ENCODE data around the gene ABTB2.

DNA sequence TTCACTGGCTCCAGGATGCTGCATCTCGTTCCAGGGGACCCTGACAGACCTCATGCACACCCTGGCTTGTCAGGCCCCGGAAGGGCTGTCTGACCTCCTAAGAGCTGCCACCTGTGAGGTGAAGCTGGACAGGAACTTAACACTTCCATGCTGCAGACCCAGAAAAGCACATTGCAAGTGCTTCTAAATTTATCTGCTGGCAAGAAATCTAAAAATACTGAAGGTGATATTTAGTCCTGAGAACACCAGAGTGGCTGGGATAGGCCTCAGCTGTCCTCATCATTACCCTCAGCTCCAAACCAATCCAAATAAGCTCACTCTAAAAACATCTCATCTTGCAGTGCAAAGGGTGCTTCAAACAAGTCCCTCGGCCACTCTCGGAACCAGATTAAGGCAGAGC lies 46.7 kb downstream of the ABTB2 start:
- TF ChIP-seq CTCF (IDR thresholded peaks at IDR 0.05; ENCODE audit: insufficient read depth, low read length), result no peak
- no peak for TF ChIP-seq POLR2AphosphoS5 (IDR thresholded peaks at IDR 0.05; ENCODE audit: low read depth)
- TF ChIP-seq, protein P1, sequence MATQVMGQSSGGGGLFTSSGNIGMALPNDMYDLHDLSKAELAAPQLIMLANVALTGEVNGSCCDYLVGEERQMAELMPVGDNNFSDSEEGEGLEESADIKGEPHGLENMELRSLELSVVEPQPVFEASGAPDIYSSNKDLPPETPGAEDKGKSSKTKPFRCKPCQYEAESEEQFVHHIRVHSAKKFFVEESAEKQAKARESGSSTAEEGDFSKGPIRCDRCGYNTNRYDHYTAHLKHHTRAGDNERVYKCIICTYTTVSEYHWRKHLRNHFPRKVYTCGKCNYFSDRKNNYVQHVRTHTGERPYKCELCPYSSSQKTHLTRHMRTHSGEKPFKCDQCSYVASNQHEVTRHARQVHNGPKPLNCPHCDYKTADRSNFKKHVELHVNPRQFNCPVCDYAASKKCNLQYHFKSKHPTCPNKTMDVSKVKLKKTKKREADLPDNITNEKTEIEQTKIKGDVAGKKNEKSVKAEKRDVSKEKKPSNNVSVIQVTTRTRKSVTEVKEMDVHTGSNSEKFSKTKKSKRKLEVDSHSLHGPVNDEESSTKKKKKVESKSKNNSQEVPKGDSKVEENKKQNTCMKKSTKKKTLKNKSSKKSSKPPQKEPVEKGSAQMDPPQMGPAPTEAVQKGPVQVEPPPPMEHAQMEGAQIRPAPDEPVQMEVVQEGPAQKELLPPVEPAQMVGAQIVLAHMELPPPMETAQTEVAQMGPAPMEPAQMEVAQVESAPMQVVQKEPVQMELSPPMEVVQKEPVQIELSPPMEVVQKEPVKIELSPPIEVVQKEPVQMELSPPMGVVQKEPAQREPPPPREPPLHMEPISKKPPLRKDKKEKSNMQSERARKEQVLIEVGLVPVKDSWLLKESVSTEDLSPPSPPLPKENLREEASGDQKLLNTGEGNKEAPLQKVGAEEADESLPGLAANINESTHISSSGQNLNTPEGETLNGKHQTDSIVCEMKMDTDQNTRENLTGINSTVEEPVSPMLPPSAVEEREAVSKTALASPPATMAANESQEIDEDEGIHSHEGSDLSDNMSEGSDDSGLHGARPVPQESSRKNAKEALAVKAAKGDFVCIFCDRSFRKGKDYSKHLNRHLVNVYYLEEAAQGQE (IDR thresholded peaks at IDR 0.05; ENCODE audit: insufficient replicate concordance, low read depth), result no peak
- TF ChIP-seq SPI1 (IDR thresholded peaks at IDR 0.05; ENCODE audit: borderline replicate concordance, low read depth), result no peak
- no peak for TF ChIP-seq GABPA (IDR thresholded peaks at IDR 0.05; ENCODE audit: low read depth)
